Adipocyte (in vitro differentiated cells): ENCODE data around the gene LILRA5.

Source experiments
- DNase-seq: peaks from one replicate; pipeline ENCODE4 v3.0.0-alpha.2; 2015; ENCODE audit warnings: low read depth
- H3K27me3 ChIP-seq: replicated peaks from 2 replicates; pipeline ENCODE4 v1.7.0; 2013; ENCODE audit warnings: mild to moderate bottlenecking, low read length, moderate library complexity; ENCODE audit not compliant: control insufficient read depth, insufficient read depth
- H3K36me3 ChIP-seq: 2 replicates; pipeline ENCODE4 v1.7.0; 2013; ENCODE audit warnings: low read length, mild to moderate bottlenecking, moderate library complexity; ENCODE audit not compliant: control insufficient read depth, insufficient read depth, severe bottlenecking
- H3K4me1 ChIP-seq: 2 replicates; pipeline ENCODE4 v1.7.0; 2013; ENCODE audit warnings: mild to moderate bottlenecking, low read length, moderate library complexity; ENCODE audit not compliant: control insufficient read depth, insufficient read depth
- H3K4me3 ChIP-seq: 2 replicates; pipeline ENCODE4 v1.7.0; 2013; ENCODE audit warnings: mild to moderate bottlenecking, low read length, moderate library complexity
- H3K9ac ChIP-seq: 2 replicates; pipeline ENCODE4 v1.7.0; 2013; ENCODE audit warnings: mild to moderate bottlenecking, low read length, moderate library complexity
- H3K9me3 ChIP-seq: 2 replicates; pipeline ENCODE4 v1.7.0; 2013; ENCODE audit warnings: mild to moderate bottlenecking, low read length, moderate library complexity; ENCODE audit not compliant: control insufficient read depth

The LILRA5 gene

GRCh38 chr19:54343868-54344267, 30.9 kb upstream of the LILRA5 start:
- DNase-seq = no peak
- no peak overlapping the region for H3K9ac ChIP-seq

GRCh38 chr19:54341295-54341694, 28.3 kb upstream of the LILRA5 start:
- H3K27me3 ChIP-seq = peaks cover 13% of the 10 kb centered on the region
- H3K4me1 ChIP-seq = no peaks in the 10 kb centered on the region
- H3K4me3 ChIP-seq = no peak overlapping the region
- H3K36me3 ChIP-seq = no peaks in the 10 kb centered on the region
- H3K9me3 ChIP-seq = no peaks in the 10 kb centered on the region
- no peak for DNase-seq
- no peak overlapping the region for H3K9ac ChIP-seq

More at GRCh38 chr19:54343868-54344267, 30.9 kb upstream of the LILRA5 start:
- H3K36me3 ChIP-seq = no peaks in the 10 kb centered on the region
- H3K4me1 ChIP-seq = no peaks in the 10 kb centered on the region
- no peak overlapping the region for H3K4me3 ChIP-seq
- H3K27me3 ChIP-seq = peaks cover 13% of the 10 kb centered on the region
- H3K9me3 ChIP-seq = no peaks in the 10 kb centered on the region

- no peaks in the 10 kb centered on the region for H3K36me3 ChIP-seq
- H3K27me3 ChIP-seq = peaks cover 13% of the 10 kb centered on the region
- no peaks in the 10 kb centered on the region for H3K4me1 ChIP-seq
- no peak for DNase-seq
- H3K9ac ChIP-seq = no peak overlapping the region
- no peak overlapping the region for H3K4me3 ChIP-seq
- H3K9me3 ChIP-seq = no peaks in the 10 kb centered on the region
These were observed 26.8 kb upstream of the LILRA5 start for GRCh38 chr19:54339646-54340358.

GRCh38 chr19:54338521-54338920, 25.6 kb upstream of the LILRA5 start:
- Histone ChIP-seq H3K4me3 (no peak overlapping the region), H3K36me3 (no peaks in the 10 kb centered on the region), H3K9me3 (no peaks in the 10 kb centered on the region), H3K4me1 (no peaks in the 10 kb centered on the region), H3K9ac (no peak overlapping the region), H3K27me3 (peaks cover 11% of the 10 kb centered on the region)
- DNase-seq = no peak

- Histone ChIP-seq H3K36me3 (no peaks in the 10 kb centered on the region), H3K27me3 (peaks cover 17% of the 10 kb centered on the region), H3K4me1 (no peaks in the 10 kb centered on the region), H3K9ac (no peak overlapping the region), H3K9me3 (no peaks in the 10 kb centered on the region), H3K4me3 (no peak overlapping the region)
- DNase-seq = no peak
These were observed 24.9 kb upstream of the LILRA5 start for GRCh38 chr19:54337858-54338230.

- no peaks in the 10 kb centered on the region for H3K9me3 ChIP-seq
- H3K9ac ChIP-seq = no peak overlapping the region
- no peak overlapping the region for H3K4me3 ChIP-seq
- H3K27me3 ChIP-seq = peaks cover 17% of the 10 kb centered on the region
- H3K36me3 ChIP-seq = no peaks in the 10 kb centered on the region
- no peak for DNase-seq
- no peaks in the 10 kb centered on the region for H3K4me1 ChIP-seq
These were observed 24.2 kb upstream of the LILRA5 start for GRCh38 chr19:54336893-54337857.

GRCh38 chr19:54335979-54336892, 23.3 kb upstream of the LILRA5 start:
- DNase-seq = no peak
- Histone ChIP-seq H3K36me3 (no peaks in the 10 kb centered on the region), H3K4me3 (no peak overlapping the region), H3K9ac (no peak overlapping the region), H3K27me3 (peaks cover 17% of the 10 kb centered on the region), H3K9me3 (no peaks in the 10 kb centered on the region), H3K4me1 (no peaks in the 10 kb centered on the region)

- no peaks in the 10 kb centered on the region for H3K9me3 ChIP-seq
- H3K36me3 ChIP-seq = no peaks in the 10 kb centered on the region
- peaks cover 16% of the 10 kb centered on the region for H3K27me3 ChIP-seq
- no peak for DNase-seq
- H3K9ac ChIP-seq = no peak overlapping the region
- no peak overlapping the region for H3K4me3 ChIP-seq
- H3K4me1 ChIP-seq = no peaks in the 10 kb centered on the region
These were observed 22.2 kb upstream of the LILRA5 start for GRCh38 chr19:54335164-54335563.

GRCh38 chr19:54333586-54334298, 20.8 kb upstream of the LILRA5 start:
- Histone ChIP-seq H3K4me1 (no peaks in the 10 kb centered on the region), H3K27me3 (peaks cover 14% of the 10 kb centered on the region), H3K4me3 (no peak overlapping the region), H3K36me3 (no peaks in the 10 kb centered on the region), H3K9me3 (no peaks in the 10 kb centered on the region), H3K9ac (no peak overlapping the region)
- DNase-seq = no peak

GRCh38 chr19:54332149-54332548, 19.2 kb upstream of the LILRA5 start:
- H3K9me3 ChIP-seq = no peaks in the 10 kb centered on the region
- H3K9ac ChIP-seq = no peak overlapping the region

More at GRCh38 chr19:54332149-54332548, 19.2 kb upstream of the LILRA5 start:
- H3K27me3 ChIP-seq = peaks cover 13% of the 10 kb centered on the region
- no peak overlapping the region for H3K4me3 ChIP-seq
- no peak for DNase-seq
- no peaks in the 10 kb centered on the region for H3K4me1 ChIP-seq
- H3K36me3 ChIP-seq = no peaks in the 10 kb centered on the region
